GM12878 (cell line): ENCODE results near the gene ADRA2B. TPM values are rescaled to one million over a fixed set of nuclear protein-coding genes. Genes with fewer than 3 reads are reported as not detected.

Experiments used
- ATAC-seq: fragments of 200-7000 bp; cut with Tn5 transposase; 3 replicates; pipeline ENCODE4 v1.9.1; 2020; ENCODE audit warnings: mild to moderate bottlenecking, moderate library complexity
- BruUV-seq: library from RNA; stranded (reverse); fragments of 400-500 nt; replicated peaks from 2 replicates; lab custom pipeline; 2021; lab: Mats Ljungman, UMichigan
- CTCF ChIA-PET: fragments of 300-600 bp; sonication (Branson Sonifier 250); formaldehyde crosslinking; extraction: SDS; loops from one replicate; lab custom pipeline; 2021; ENCODE audit warnings: inconsistent platforms; lab: Yijun Ruan, JAX
- POLR2A ChIA-PET: fragments of 350-600 bp; formaldehyde crosslinking; extraction: SDS; loops from one replicate; lab custom pipeline; 2021; ENCODE audit warnings: inconsistent platforms; lab: Charles Lee
- RAD21 ChIA-PET: fragments of 300-600 bp; sonication (Branson Sonifier 250); formaldehyde crosslinking; loops from one replicate; lab custom pipeline; 2023; ENCODE audit warnings: antibody characterized with exemption; ENCODE audit not compliant: unreplicated experiment; lab: Charles Lee
- SMC1A ChIA-PET: fragments of 300-600 bp; sonication (Branson Sonifier 250); formaldehyde crosslinking; loops from one replicate; lab custom pipeline; 2023; ENCODE audit not compliant: unreplicated experiment, uncharacterized antibody; lab: Charles Lee
- DNase-seq: peaks from one replicate; pipeline ENCODE4 v3.0.0-alpha.2; 2011; ENCODE audit warnings: low read depth, low spot score
- FAIRE-seq: peaks from 3 replicates; lab custom pipeline; 2011; peaks lifted over from hg19 to GRCh38; lab: Jason Lieb, UNC
- H2AFZ ChIP-seq: 2 replicates; pipeline ENCODE4 v1.6.0; 2011; ENCODE audit warnings: low read depth, low read length, control low read depth; ENCODE audit not compliant: control insufficient read depth
- H3K27ac ChIP-seq: 2 replicates; pipeline ENCODE4 v1.5.1; 2011; ENCODE audit warnings: control low read depth; ENCODE audit not compliant: control insufficient read depth, insufficient read depth
- H3K27me3 ChIP-seq, 2 experiments: replicated peaks in 1 of 2; 2 replicates each; pipeline versions ENCODE4 v1.6.0 to v1.6.1; 2011; ENCODE audit warnings: low read length in 1 of 2; ENCODE audit not compliant: control insufficient read depth in 2 of 2, insufficient read depth in 2 of 2
- H3K36me3 ChIP-seq, 2 experiments: 2 replicates each; pipeline ENCODE4 v1.5.1; 2011; ENCODE audit warnings: low read length in 1 of 2; ENCODE audit not compliant: control insufficient read depth in 2 of 2, insufficient read depth in 2 of 2
- H3K4me1 ChIP-seq: 2 replicates; pipeline ENCODE4 v1.6.1; 2011; ENCODE audit warnings: mild to moderate bottlenecking, low read length, moderate library complexity, mixed read lengths; ENCODE audit not compliant: control insufficient read depth, insufficient read depth
- H3K4me2 ChIP-seq: 2 replicates; pipeline ENCODE4 v1.6.0; 2011; ENCODE audit warnings: control low read depth; ENCODE audit not compliant: control insufficient read depth, insufficient read depth
- H3K4me3 ChIP-seq: fragments of 200-600 bp; sonication (generic); 2 replicates; pipeline ENCODE4 v1.5.1; 2016
- H3K79me2 ChIP-seq: 2 replicates; pipeline ENCODE4 v1.6.0; 2011; ENCODE audit warnings: low read length; ENCODE audit not compliant: control insufficient read depth, insufficient read depth
- H3K9ac ChIP-seq: 2 replicates; pipeline ENCODE4 v1.8.0; 2011; ENCODE audit warnings: low read length, control low read depth, mixed read lengths; ENCODE audit not compliant: control insufficient read depth, insufficient read depth
- H3K9me3 ChIP-seq: replicated peaks from 3 replicates; pipeline ENCODE4 v1.5.1; 2011; ENCODE audit warnings: mild to moderate bottlenecking, low read length; ENCODE audit not compliant: control insufficient read depth, insufficient read depth
- H4K20me1 ChIP-seq: 2 replicates; pipeline ENCODE4 v1.6.0; 2011; ENCODE audit not compliant: control insufficient read depth, insufficient read depth
- BHLHE40 ChIP-seq, 2 experiments: fragments of 450-650 bp in 1 of 2; IDR thresholded peaks; 2 replicates each; pipeline ENCODE4 v1.6.1; 2011 to 2017; ENCODE audit warnings: low read depth in 2 of 2, borderline replicate concordance in 1 of 2, improper control_type of control experiment in 1 of 2, low read length in 1 of 2, mild to moderate bottlenecking in 1 of 2
- DPF2 ChIP-seq: fragments of 450-650 bp; IDR thresholded peaks from 2 replicates; pipeline ENCODE4 v1.6.1; 2017; ENCODE audit warnings: mild to moderate bottlenecking
- GATAD2B ChIP-seq: fragments of 450-650 bp; conservative IDR thresholded peaks from 2 replicates; pipeline ENCODE4 v1.6.1; 2017; ENCODE audit warnings: low read depth, mild to moderate bottlenecking, moderate library complexity
- HCFC1 ChIP-seq: fragments of 150-350 bp; IDR thresholded peaks from 2 replicates; pipeline ENCODE4 v1.6.1; 2014; ENCODE audit warnings: low read length
- HDGF ChIP-seq: fragments of 450-650 bp; IDR thresholded peaks from 2 replicates; pipeline ENCODE4 v1.6.1; 2016; ENCODE audit warnings: antibody characterized with exemption
- MXI1 ChIP-seq: fragments of 150-350 bp; IDR thresholded peaks from 2 replicates; pipeline ENCODE4 v1.6.1; 2011; ENCODE audit warnings: low read depth, mild to moderate bottlenecking, inconsistent platforms, low read length, improper control_type of control experiment
- PAX8 ChIP-seq: fragments of 450-650 bp; IDR thresholded peaks from 2 replicates; pipeline ENCODE4 v1.6.1; 2017; ENCODE audit warnings: mild to moderate bottlenecking, moderate library complexity
- POLR2AphosphoS2 ChIP-seq: IDR thresholded peaks from 2 replicates; pipeline ENCODE4 v1.6.1; 2011; ENCODE audit warnings: low read depth, mild to moderate bottlenecking, low read length, improper control_type of control experiment, moderate library complexity
- RFX5 ChIP-seq: IDR thresholded peaks from 2 replicates; pipeline ENCODE4 v1.6.1; 2011; ENCODE audit warnings: low read depth, low read length, improper control_type of control experiment
- SPI1 ChIP-seq: IDR thresholded peaks from 2 replicates; pipeline ENCODE4 v1.6.1; 2011; ENCODE audit warnings: low read depth, mild to moderate bottlenecking, low read length, moderate library complexity, borderline replicate concordance; ENCODE audit not compliant: insufficient read depth
- TCF7 ChIP-seq: IDR thresholded peaks from 2 replicates; pipeline ENCODE4 v1.6.1; 2014; ENCODE audit warnings: antibody characterized with exemption, borderline replicate concordance
- WGBS: methylation state at CpG from one replicate; pipeline ENCODE4 v1.1.6; 2016; ENCODE audit warnings: low lambda C conversion rate; ENCODE audit not compliant: insufficient replicate concordance, insufficient coverage; ENCODE audit errors: missing lambda C conversion rate; 5-methylcytosine and 5-hydroxymethylcytosine counted together
- in situ Hi-C: fragments of 300-500 bp; cut with MboI; formaldehyde crosslinking; loops from 9 replicates; pipeline ENCODE4 v1.14.3; 2018; ENCODE audit warnings: mixed read lengths
- intact Hi-C: fragments of 100-400 bp; cut with micrococcal nuclease; formaldehyde crosslinking; loops from one replicate; pipeline ENCODE4 v1.14.2; 2022; ENCODE audit not compliant: unreplicated experiment
- polyA plus RNA-seq, 11 experiments: library from polyadenylated mRNA; depleted of rRNA in 4 of 11; unstranded in 6 of 11; stranded (reverse) in 5 of 11; fragments of >200 nt; fragmentation: Nextera tagmentation in 4 of 11; fragmentation: Illumina TruSeq in 1 of 11; extraction: Ambion mirVana in 4 of 11; extraction: Trizol in 1 of 11; gene quantifications; 1 replicate in 1 of 11; 2 replicates in 10 of 11; pipeline versions ENCODE4 v1.2.1 to v1.2.3, GENCODE V29; 2011 to 2016; ENCODE audit warnings: inconsistent platforms in 2 of 11, missing spikeins in 2 of 11, low read depth in 1 of 11
- total RNA-seq, 4 experiments: library from RNA; depleted of rRNA in 3 of 4; stranded (reverse); fragments of >200 nt in 3 of 4; fragmentation: Illumina TruSeq in 1 of 4; extraction: Trizol in 1 of 4; gene quantifications; 2 replicates each; pipeline versions ENCODE4 v1.2.1 to v1.2.3, GENCODE V29; 2013 to 2021
- TF ChIP-seq, protein P1 (sequence below): fragments of 450-650 bp; IDR thresholded peaks from 2 replicates; pipeline ENCODE4 v1.6.1; 2014; ENCODE audit warnings: mild to moderate bottlenecking
- TF ChIP-seq, protein P2 (sequence below): fragments of 450-650 bp; IDR thresholded peaks from 2 replicates; pipeline ENCODE4 v1.6.1; 2017; ENCODE audit warnings: borderline replicate concordance
- TF ChIP-seq, protein P3 (sequence below): IDR thresholded peaks from 2 replicates; pipeline ENCODE4 v1.6.1; 2012; ENCODE audit warnings: low read depth, low read length, improper control_type of control experiment

The ADRA2B gene
- total and polyA plus RNA-seq, 10 of the 15 experiments (the other 5 are each of a cell fraction or from before 2014, with no cell fraction given), result 0.01 to 0.10 (median 0.04) TPM; not detected in 6

DNA sequence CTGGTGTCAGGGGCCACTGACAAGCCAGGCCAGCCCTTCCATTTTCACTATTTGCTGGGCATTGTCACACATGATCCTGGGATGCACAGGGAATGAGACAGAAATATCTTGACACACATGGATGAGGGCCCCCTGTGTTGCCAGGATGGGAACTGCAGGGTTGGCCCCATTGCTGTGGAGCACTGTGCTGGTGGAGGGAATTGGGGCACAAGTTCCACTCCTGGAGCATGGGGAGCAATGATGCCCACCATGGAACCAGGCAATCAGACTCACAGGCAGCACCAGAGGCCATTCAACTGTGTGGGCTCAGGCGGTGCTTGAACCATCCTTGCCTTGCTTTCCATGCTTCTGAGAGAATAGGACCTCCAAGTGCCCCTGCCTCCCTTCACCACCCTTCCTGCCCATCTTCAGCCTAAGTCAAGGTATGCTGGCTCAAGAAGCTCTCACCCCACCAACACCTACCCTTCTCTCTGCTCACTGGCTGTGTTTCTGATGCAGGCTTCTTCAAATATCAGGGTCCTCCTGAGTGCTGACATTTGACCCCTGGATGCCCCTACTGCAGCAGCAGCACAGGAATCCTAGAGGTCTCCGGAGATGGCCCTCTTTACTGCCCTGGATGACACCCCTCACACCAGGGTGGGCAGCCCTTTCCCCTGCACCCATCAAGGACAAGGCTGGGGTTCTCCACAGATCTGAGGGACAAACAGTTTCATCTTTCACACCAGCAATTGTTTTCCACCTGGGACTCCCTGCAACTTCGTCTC, 11.0 kb downstream of the ADRA2B start:
- ChIA-PET SMC1A (no interaction called here), RAD21 (no interaction called here), POLR2A (no interaction called here), CTCF (no interaction called here)
- Histone ChIP-seq H2AFZ (no peak overlapping the region), H3K79me2 (no peaks in the 10 kb centered on the region), H3K4me1 (no peaks in the 10 kb centered on the region), H3K4me3 (no peak overlapping the region), H3K9me3 (peaks cover 4% of the 10 kb centered on the region; the same call in 2 of the 3 replicates), H4K20me1 (no peaks in the 10 kb centered on the region), H3K9ac (no peak overlapping the region), H3K4me2 (no peak overlapping the region), H3K36me3 (no peaks in the 10 kb centered on the region), H3K27me3 (no peaks in the 10 kb centered on the region), H3K27ac (no peak overlapping the region)
- no peak for ATAC-seq
- intact Hi-C loops (no loop called here), in situ Hi-C loops (no loop called here)
- FAIRE-seq, result no peak
- no TSS peak for BruUV-seq
- no peak for DNase-seq
- TF ChIP-seq RFX5, result no peak
- TF ChIP-seq BHLHE40 (IDR thresholded peaks at IDR 0.05; ENCODE audit: borderline replicate concordance in 1 of 2, low read depth in 2 of 2, low read length in 1 of 2), result no peak
- TF ChIP-seq, protein P1, sequence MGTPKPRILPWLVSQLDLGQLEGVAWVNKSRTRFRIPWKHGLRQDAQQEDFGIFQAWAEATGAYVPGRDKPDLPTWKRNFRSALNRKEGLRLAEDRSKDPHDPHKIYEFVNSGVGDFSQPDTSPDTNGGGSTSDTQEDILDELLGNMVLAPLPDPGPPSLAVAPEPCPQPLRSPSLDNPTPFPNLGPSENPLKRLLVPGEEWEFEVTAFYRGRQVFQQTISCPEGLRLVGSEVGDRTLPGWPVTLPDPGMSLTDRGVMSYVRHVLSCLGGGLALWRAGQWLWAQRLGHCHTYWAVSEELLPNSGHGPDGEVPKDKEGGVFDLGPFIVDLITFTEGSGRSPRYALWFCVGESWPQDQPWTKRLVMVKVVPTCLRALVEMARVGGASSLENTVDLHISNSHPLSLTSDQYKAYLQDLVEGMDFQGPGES, result no peak
- no peak for TF ChIP-seq DPF2
- TF ChIP-seq SPI1, result no peak
- no peak for TF ChIP-seq PAX8
- no peak for TF ChIP-seq HCFC1
- no peak for TF ChIP-seq MXI1
- no peak for TF ChIP-seq GATAD2B
- no peak for TF ChIP-seq POLR2AphosphoS2
- no peak for TF ChIP-seq HDGF
- TF ChIP-seq, protein P2, sequence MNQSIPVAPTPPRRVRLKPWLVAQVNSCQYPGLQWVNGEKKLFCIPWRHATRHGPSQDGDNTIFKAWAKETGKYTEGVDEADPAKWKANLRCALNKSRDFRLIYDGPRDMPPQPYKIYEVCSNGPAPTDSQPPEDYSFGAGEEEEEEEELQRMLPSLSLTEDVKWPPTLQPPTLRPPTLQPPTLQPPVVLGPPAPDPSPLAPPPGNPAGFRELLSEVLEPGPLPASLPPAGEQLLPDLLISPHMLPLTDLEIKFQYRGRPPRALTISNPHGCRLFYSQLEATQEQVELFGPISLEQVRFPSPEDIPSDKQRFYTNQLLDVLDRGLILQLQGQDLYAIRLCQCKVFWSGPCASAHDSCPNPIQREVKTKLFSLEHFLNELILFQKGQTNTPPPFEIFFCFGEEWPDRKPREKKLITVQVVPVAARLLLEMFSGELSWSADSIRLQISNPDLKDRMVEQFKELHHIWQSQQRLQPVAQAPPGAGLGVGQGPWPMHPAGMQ, result no peak
- no peak for TF ChIP-seq TCF7
- TF ChIP-seq, protein P3, sequence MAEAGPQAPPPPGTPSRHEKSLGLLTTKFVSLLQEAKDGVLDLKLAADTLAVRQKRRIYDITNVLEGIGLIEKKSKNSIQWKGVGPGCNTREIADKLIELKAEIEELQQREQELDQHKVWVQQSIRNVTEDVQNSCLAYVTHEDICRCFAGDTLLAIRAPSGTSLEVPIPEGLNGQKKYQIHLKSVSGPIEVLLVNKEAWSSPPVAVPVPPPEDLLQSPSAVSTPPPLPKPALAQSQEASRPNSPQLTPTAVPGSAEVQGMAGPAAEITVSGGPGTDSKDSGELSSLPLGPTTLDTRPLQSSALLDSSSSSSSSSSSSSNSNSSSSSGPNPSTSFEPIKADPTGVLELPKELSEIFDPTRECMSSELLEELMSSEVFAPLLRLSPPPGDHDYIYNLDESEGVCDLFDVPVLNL, result no peak
- WGBS, result 33% methylated on average over 3 of the region's 3 CpGs
